Fibroblast of gingiva (primary cell): ENCODE results near the gene POLG.

Source experiments
- DNase-seq: peaks from one replicate; pipeline ENCODE4 v3.0.0-alpha.2; 2011; ENCODE audit warnings: low read depth

POLG gene

DNA sequence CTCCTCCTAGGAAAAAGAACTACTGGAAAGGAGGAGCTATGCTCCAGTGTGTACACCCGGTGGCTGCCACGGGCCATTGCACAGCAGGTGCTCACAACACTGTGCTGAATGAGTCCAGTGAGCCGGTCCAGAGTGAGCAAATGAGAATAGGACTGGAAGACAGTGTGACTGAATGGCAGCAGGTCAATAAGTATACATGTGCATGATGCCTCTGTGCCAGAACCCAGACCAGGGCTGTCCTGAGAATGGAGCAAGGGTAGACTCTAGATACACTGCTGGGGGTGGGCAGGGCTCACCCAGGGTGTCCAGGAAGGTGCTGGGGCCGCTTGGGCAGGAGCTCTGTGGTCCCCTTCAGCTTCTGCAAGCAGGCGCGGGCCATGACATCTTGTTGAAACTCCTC lies 8.3 kb downstream of the POLG start:
- no peak for DNase-seq

GRCh38 chr15:89325039-89325803 lies 9.4 kb downstream of the POLG start:
- no peak for DNase-seq

DNA sequence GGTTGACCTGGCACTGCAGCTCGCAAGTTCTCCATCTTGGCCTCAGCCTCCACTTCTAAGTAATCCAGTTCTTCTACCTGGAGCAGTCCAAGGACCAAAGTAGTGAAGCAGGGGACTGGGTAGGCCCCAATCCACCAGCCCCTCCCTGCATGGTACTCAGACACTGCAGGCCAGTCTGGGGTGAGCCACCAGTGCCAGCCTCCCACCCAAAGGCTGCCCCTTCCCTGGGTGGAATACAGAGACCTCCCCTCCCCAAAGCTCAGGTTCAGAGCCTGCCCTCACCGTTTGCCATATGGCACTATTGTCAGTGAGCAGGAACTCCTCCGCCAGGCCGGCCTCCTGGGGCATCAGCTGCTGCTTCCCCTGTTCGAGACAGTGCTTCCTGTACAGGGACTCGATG lies 10.8 kb downstream of the POLG start:
- no peak for DNase-seq

GRCh38 chr15:89322822-89323221 lies 11.8 kb downstream of the POLG start:
- DNase-seq: no peak

DNA sequence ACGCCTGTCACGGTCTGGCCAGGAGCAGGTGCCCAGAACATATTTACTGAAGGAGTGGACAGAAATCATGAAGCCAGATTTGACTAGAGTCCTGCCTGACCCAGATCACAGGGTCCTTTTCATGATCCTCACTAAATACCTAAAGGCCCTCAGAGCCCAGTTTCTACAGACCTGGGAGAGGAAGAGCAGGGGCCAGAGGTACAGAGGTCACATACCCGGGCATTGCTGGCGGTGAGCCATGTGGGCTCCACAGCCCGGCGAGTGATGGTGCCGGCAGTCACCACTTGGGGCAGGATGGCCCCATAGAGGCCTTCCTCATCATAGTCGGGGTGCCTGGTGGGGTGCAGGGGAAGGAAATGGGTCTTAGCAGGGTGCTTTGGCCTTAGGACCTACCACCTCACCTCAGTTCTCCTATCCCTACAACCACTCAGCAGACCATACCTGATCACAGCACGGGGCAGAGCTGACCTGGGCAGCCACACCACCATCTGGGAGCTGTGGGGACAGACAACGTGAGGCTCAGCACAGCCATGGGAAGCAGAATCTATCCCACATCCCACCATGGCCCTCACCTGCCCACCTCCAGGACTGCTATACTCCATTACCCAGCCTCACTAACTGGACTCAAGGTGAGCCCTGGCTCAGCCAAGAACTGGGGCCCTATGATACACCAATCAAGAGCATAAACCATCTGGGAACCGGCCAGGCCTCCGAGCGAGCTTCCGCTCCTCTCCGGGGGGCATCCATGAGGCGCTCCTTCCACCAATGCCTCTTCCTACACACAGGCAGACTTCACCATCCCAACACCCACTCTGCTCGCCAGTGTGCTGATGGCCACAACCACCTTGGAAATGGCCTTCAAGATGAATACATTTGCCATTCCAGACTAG lies 12.9 kb downstream of the POLG start:
- no peak for DNase-seq

GRCh38 chr15:89320200-89320599 lies 14.4 kb downstream of the POLG start:
- DNase-seq: no peak

- no peak for DNase-seq
Measured at GRCh38 chr15:89319678-89320077, 14.9 kb downstream of the POLG start.

DNA sequence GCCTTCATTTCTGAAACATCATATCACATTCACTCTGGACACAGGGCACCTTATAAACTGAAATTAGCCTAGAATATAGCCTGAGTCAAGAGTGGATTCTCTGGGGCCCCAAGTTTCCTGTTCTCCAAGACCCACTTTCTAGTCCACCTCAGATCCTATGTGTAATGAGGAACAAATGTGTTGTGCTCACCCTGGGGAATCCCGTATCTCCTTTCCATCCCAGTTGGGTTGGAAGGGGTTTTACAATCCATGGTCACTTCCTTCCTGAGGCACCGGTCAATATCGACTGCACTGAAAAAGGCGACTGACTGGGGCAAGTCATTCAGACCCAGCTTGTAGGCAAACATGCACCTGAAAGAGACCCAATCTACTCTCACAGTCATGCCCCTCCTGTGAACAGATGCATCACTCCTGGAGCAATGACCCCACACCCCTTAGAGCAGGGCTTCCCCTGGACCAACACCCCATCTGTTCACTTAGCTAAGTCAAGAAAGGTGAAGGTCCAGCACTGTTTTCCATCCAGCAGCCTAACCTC lies 17.4 kb downstream of the POLG start:
- DNase-seq: no peak

GRCh38 chr15:89316504-89316903 lies 18.1 kb downstream of the POLG start:
- no peak for DNase-seq

DNA sequence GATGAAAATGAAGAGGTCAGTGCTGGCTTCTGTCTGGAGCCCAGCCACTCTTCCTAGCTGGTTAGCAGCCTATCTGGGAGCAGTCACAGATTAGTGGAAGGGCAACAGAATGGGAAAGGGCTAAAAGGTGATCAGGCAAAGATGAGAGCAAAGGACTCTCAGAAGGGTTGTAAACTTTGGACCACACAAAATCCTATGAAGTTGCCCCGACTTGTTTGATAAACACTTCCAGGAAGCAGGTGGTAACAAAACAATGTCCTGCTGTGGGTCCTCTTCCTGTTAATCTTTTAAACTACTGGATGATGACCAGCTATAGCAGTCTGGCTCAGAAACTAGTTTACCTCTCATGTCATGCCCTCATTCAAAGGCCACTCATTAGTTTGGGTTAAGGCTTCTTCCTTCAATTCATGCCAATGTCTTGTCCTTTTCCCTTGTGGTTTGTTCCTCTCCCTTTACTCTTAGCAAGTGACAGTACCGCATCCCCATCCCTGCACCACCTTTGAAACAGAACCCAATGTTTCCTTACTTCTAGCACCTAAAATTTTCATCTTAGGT lies 19.2 kb downstream of the POLG start:
- DNase-seq: no peak

GRCh38 chr15:89309993-89310392 lies 24.6 kb downstream of the POLG start:
- DNase-seq: no peak

DNA sequence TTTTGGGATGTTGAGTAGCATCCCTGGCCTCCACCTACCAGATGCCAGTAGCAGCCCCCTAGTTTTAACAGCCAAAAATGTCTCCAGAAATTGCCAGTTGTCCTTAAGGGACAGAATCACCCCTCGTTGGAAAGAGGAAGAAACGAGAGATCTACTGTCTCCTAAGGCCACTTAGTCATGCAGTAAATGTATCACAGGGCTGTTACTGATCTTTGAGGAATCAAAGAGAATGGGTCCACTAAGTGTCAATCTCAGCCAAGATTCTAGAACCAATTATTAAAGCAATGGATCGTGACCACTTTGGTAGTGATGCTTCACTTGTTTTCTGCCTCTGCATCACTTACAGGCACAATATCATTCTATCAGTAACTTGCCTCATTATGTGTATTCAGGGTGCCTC lies 26.4 kb downstream of the POLG start:
- no peak for DNase-seq

GRCh38 chr15:89307791-89308190 lies 26.8 kb downstream of the POLG start:
- DNase-seq: peak; percentile 32

GRCh38 chr15:89307046-89307587 lies 27.5 kb downstream of the POLG start:
- DNase-seq: no peak

DNA sequence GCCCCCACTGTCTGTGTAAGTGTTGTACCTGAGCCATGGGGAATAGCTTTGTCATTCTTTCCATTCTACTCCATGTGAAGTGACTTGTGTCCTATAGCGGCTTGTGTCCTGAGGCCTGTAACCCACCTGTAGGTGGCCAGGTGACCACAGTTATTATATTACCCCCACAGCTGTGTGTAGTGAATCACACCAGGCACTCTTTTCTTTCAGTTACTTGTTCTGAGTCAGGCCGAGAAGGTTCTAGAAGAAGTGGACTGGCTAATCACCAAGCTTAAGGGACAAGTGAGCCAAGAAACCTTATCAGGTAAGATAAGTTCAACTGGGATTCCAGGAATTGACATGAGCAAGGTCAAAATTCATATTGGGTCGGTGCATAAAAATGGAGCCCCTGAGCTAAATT lies 29.2 kb downstream of the POLG start:
- no peak for DNase-seq

GRCh38 chr15:89303986-89304385 lies 30.6 kb downstream of the POLG start:
- no peak for DNase-seq

- DNase-seq: no peak
Measured at GRCh38 chr15:89301304-89302089, 33.1 kb downstream of the POLG start.

DNA sequence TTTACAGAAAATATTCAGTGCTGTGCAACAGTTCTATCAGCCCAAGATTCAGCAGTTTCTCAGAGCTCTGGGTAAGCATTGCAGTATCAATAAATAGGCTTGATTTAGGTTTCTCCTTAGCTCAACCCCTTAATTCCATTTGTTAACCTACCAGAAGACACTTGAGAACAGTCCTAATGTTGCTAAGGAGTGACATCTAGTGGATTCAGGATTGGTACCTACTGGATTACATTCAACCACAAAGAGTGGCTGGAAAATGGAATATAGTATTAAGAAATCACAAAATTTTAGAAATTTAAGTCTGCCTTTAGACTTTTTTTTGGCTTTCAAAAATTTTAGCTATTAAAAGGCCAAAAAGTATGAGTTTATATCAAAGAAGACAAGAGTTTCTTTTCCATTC lies 34.7 kb downstream of the POLG start:
- DNase-seq: peak; percentile 56

DNA sequence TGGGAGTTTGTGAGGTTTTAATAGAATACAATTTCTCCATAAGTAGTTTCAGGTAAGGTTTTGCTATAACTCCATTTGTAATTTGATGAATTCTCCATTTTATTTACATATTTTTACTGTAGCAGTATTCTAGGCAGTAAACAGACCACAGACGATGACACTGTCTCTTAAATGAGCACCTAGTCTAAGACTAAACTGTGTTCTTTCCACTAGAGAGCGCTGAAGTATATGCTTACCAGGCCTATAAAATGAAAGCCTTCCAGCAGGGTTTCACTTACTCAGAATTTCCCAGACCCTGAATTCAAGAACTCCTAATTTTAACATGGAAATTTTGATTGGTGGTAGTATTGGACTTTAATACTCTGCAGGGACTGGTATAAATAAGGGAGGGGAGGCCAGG lies 41.6 kb downstream of the POLG start:
- DNase-seq: no peak

DNA sequence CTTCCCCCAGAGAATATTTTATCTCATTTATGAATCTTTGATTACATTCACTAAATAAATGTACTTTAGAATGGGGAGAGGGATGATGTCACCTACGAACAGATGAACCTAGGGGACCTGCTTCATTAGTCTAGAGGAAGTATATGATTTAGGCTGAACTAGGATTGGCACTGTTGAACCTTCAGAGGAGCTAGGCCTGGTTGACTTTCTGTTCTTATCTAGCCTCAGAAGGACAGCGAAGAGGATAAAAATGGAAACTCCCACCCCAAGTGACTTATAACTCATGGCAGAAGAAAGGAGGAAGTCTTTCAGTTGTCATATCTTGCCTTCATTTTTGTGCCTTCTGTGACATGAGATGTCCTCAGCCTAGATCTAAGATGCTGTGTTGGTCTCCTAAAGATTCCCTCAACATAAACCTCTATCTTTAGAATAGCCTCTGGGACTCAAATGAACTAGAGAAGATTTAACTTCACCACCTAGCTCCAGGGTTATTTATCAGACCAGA lies 42.6 kb downstream of the POLG start:
- DNase-seq: no peak

DNA sequence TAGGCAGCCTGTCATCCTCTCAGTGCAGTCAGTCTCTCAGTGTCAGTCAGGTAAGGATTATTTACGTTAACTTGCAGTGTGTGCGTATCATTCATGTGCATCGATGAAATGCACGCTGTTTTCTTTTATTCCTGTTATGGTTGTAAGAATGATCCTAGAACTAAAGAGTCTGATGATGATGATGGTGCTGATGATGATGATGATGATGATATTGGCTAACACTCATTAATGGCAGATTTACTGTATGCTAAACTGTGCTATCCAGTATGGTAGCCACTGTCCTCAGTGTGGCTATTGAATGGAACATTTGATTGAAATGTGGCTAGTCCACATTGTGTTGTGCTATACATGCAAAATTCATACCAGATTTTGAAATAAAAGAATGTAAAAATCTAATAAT lies 51.4 kb downstream of the POLG start:
- no peak for DNase-seq

DNA sequence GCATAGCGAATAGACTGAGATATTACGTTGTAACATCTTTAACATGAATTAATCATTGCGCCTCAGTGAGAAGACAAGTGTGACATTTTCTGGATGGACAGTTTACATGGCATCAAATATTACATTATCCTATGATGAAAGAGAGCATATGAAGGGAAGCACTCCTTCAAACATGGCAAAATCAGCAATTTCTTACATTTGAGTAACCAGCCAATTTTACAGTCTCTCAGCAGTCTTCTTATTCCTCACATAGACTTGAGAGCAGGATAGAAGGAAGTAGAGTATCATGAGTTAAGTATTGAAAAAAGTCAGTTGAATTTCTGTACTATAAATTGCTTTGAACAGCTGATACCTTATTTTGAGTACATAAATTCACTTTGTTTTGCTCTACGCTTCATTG lies 52.0 kb downstream of the POLG start:
- DNase-seq: no peak
